COLO668 (cell line): Measurements from ENCODE around the gene SLC16A5.

ENCODE experiments used
- DNase-seq: peaks from one replicate; lab custom pipeline; 2025; ENCODE audit not compliant: unreplicated experiment; lab: John Stamatoyannopoulos, UW

Gene SLC16A5

DNA sequence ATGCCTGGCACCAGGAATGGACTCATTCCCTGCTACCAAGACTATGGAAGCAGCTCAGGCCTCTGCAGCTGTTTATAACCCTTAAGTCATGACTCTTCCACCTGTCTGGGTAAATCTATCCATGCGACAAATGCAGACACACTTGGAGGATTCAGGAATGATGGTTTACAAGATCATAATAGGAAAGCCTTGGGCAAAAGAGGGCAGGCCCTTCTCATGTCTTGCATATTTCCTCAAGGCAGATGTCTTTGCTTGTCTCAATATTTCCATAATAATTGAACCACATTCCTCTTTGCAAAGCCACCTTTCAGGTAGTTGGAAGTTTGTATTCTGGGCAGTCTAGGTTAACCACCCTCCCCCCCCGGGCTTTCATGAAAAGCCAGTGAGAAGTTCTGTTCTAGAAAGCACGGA is 67.4 kb downstream of the SLC16A5 start:
- no peak for DNase-seq
